ENCODE data around the gene UNC119. TPM values are rescaled to one million over a fixed set of nuclear protein-coding genes. Genes with fewer than 3 reads are reported as not detected.

Gene UNC119
- total RNA-seq: 10 to 100 TPM; 43.6 to 44.8 TPM

DNA sequence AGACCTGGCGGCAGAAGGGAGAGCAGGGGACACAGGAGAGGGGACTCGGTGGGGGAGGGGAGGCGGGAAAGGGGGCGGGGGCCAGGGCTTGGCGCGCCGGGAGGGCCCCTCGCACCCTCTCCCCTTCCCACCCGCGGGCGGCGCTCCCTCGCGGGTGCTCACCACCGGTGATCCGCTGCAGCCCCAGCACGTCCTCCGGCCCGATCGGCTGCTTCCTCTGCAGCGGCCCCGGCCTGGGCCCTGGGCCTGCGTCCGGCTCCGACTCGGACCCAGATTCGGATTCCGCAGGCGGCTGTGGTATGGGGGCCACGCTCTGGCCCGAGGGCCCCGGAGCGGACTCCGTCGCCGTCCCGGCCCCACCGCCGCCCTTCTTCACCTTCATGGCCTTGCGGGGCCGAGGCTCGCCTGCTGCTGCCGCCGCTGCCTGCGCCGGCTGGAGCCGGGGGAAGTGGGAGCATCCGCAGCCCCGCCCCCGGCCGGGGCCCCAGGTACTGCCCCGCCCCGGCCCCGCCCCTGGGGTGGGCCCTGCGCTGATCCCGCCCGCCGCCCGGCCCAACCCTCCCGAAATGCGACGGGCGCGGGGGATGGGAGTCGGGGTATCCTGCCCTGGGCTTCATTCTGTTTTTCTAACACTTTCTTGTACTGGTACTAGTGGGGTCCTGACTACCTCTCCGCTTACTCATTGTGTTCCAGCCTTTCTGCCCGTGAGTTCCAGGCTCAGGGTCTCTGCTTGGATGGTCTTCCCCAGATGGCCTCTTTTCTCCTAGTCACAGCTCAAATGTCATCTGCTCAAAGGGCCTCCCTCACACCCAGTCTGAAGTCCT is at the start of gene UNC119:
TSS of gene UNC119 (minus strand) at position 449 of the 824 bp plus-strand sequence. CDS start at position 382, 67 bp downstream.
- intact Hi-C loops (cut with micrococcal nuclease): no loop called here
- no peaks in the 10 kb centered on the region for H3K9me3 Mint-ChIP-seq
- H3K36me3 Mint-ChIP-seq (ENCODE audit: low read depth): peaks cover 32% of the 10 kb centered on the region
- peak; percentile 80 for ATAC-seq
- TF ChIP-seq, protein P1, sequence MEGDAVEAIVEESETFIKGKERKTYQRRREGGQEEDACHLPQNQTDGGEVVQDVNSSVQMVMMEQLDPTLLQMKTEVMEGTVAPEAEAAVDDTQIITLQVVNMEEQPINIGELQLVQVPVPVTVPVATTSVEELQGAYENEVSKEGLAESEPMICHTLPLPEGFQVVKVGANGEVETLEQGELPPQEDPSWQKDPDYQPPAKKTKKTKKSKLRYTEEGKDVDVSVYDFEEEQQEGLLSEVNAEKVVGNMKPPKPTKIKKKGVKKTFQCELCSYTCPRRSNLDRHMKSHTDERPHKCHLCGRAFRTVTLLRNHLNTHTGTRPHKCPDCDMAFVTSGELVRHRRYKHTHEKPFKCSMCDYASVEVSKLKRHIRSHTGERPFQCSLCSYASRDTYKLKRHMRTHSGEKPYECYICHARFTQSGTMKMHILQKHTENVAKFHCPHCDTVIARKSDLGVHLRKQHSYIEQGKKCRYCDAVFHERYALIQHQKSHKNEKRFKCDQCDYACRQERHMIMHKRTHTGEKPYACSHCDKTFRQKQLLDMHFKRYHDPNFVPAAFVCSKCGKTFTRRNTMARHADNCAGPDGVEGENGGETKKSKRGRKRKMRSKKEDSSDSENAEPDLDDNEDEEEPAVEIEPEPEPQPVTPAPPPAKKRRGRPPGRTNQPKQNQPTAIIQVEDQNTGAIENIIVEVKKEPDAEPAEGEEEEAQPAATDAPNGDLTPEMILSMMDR (IDR thresholded peaks at IDR 0.05): no peak
- peaks cover 47% of the 10 kb centered on the region for H3K4me1 Mint-ChIP-seq (ENCODE audit: low read depth)
- DNase-seq: peak; percentile 83
- peak within 1 kb of the TSS; percentile 81 for H3K4me3 Mint-ChIP-seq
- H3K27ac Mint-ChIP-seq: peak within 1 kb of the TSS; percentile 70
- H3K27me3 Mint-ChIP-seq: no peaks in the 10 kb centered on the region
- ChIA-PET CTCF (no interaction called here), POLR2A (interaction anchor here (0.9 to 1.7 kb wide), 4 partner anchors 15 to 195 kb away, joined by 3 to 8 read pairs (median 4); partner anchors contain the start of genes POLDIP2, SDF2 and SUPT6H)

DNA sequence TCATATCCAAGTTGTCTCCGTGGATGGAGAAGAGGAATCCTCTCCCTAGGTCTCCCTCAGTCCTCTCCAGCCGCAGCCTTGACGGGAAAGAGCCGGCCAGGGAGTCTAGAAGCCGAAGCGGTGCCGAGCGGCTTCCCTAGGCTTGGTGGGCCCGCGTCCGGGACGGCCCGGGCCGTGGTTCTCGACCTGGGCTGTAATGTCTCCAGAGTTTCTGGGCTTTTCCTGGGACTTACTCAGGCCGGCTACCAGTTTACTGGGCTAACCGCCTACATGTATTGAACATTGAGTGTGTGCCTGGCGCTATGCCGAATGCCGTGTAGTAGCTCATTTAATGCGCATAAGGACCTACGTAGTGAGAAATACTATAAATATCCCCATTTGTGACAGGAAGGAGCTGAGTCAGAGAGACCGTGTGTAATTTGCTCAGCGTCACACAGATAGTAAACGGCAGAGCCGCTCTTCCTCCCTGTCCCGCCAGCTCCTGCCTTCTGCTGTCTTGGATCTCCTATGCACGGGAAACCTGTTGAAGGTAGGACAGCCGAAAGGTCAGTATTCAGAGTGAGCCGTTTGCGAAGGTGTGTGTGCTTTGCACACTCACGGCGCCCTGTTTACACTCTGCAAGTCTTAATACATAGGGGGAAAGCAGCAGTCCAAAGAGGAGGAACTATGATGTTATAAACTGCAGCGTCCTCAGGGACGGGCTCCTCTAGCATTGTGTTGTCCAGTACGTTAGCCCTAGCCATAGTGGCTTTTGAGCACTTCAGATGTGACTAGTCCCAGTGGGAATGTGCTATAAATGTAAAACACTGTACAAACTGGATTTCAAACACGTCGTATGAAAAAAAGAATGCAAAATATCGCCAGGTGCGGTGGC is 47.1 kb upstream of the UNC119 start:
- ATAC-seq: peak; percentile 78
- POLR2A ChIA-PET: interaction anchor here (0.6 to 6.0 kb wide), 14 partner anchors 9 to 62 kb away, joined by 3 to 58 read pairs (median 4); partner anchors contain the start of genes ALDOC, PIGS, SDF2 and SUPT6H

DNA sequence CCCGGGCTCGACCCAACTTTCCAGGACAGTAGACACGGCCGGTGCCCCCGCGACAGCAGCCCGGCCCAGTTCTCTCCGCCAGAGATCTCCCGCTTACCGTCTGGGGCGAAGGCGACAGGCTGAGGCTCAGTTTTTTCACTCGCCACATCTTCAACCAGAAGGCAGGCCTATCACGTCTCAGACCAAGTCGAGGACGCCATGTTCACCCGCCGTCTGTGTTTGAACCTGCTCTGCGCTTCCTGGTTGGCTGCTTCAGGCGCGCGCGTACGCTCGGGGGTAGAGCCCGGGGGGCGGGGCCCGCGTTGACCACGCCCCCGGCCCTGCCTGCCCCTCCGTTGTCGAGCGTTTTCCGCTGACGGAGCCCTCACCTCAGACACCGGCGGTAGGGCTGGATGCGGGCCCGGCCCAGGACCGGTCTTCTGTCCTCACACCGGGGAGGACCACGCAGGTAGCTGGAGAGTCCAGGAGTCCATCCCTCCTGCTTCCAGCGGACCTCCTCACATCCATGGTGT is 46.4 kb upstream of the UNC119 start, which contains the start of gene SPAG5:
TSS of gene SPAG5 (minus strand) at position 227 of the 512 bp plus-strand sequence. CDS start at position 148, 79 bp downstream.
- CTCF ChIA-PET: interaction anchor here (0.8 to 1.5 kb wide), 10 partner anchors 14 to 50 kb away, joined by 3 to 7 read pairs (median 4); partner anchors contain the start of genes ALDOC and PIGS
- intact Hi-C loops (cut with micrococcal nuclease): no loop called here
- peak; percentile 97 for DNase-seq

More for the DNA sequence above, 47.1 kb upstream of the UNC119 start:
- H3K4me1 Mint-ChIP-seq (ENCODE audit: low read depth): peaks cover 17% of the 10 kb centered on the region
- TF ChIP-seq, protein P1 (IDR thresholded peaks at IDR 0.05): no peak
- no peaks in the 10 kb centered on the region for H3K27me3 Mint-ChIP-seq
- peak; percentile 90 for DNase-seq
- H3K27ac Mint-ChIP-seq: peak overlapping the region; percentile 91
- CTCF ChIA-PET: interaction anchor here (0.8 to 1.5 kb wide), 4 partner anchors 13 to 50 kb away, joined by 3 to 5 read pairs (median 4); partner anchors contain the start of gene PIGS
- H3K9me3 Mint-ChIP-seq: no peaks in the 10 kb centered on the region
- intact Hi-C loops (cut with micrococcal nuclease): no loop called here
- H3K4me3 Mint-ChIP-seq: peak overlapping the region; percentile 88
- peaks cover 17% of the 10 kb centered on the region for H3K36me3 Mint-ChIP-seq (ENCODE audit: low read depth)

DNA sequence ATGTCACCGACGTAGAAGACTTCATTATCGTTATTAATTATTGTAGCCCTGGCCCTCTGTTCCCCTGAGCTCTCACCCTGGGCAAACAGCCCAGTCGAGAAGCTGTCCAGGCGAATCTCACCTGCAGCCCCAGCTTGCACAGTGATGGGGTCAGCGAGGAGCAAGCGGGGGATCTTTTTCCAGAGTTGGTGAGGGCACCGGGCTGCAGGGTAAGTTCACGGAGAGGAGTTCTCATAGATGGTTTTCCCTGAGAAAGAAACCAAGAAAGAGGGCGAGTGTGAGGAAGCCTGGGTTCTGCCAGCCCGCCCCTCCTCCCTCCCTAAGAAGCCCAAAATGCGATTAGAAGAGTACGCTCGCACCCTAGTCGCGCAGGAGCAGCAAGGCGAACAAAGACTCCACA is 46.0 kb upstream of the UNC119 start:
- Mint-ChIP-seq H3K4me1 (ENCODE audit: low read depth) (peaks cover 17% of the 10 kb centered on the region), H3K27ac (peak overlapping the region; percentile 91), H3K4me3 (peak overlapping the region; percentile 88), H3K36me3 (ENCODE audit: low read depth) (peaks cover 19% of the 10 kb centered on the region), H3K27me3 (no peaks in the 10 kb centered on the region), H3K9me3 (no peaks in the 10 kb centered on the region)
- POLR2A ChIA-PET: interaction anchor here (0.6 to 6.0 kb wide), 15 partner anchors 9 to 127 kb away, joined by 3 to 58 read pairs (median 4); partner anchors contain the start of genes ALDOC, BLTP2, SDF2 and SUPT6H
- intact Hi-C loops (cut with micrococcal nuclease): no loop called here
- CTCF ChIA-PET: interaction anchor here (1.0 to 2.7 kb wide), 8 partner anchors 15 to 50 kb away, joined by 3 to 7 read pairs (median 4); partner anchors contain the start of gene ALDOC
- TF ChIP-seq, protein P1 (IDR thresholded peaks at IDR 0.05): no peak
- DNase-seq: no peak
- ATAC-seq: peak; percentile 6

More for the DNA sequence above, 46.4 kb upstream of the UNC119 start, which contains the start of gene SPAG5:
- Mint-ChIP-seq H3K4me3 (peak within 1 kb of the TSS; percentile 88), H3K9me3 (no peaks in the 10 kb centered on the region), H3K4me1 (ENCODE audit: low read depth) (peaks cover 17% of the 10 kb centered on the region), H3K27me3 (no peaks in the 10 kb centered on the region), H3K27ac (peak within 1 kb of the TSS; percentile 91), H3K36me3 (ENCODE audit: low read depth) (peaks cover 18% of the 10 kb centered on the region)
- peak; percentile 92 for ATAC-seq
- POLR2A ChIA-PET: interaction anchor here (0.6 to 6.0 kb wide), 16 partner anchors 10 to 126 kb away, joined by 3 to 58 read pairs (median 4); partner anchors contain the start of genes ALDOC, BLTP2, PIGS and SDF2
- TF ChIP-seq, protein P1 (IDR thresholded peaks at IDR 0.05): no peak

All from activated CD8-positive, alpha-beta T cell treated with anti-CD3 and anti-CD28 coated beads for 36 hours (primary cell).